Neural progenitor cell (in vitro differentiated cells): ENCODE measurements around the gene FRMPD1.

ENCODE experiments used
- CTCF ChIP-seq: fragments of 200-600 bp; sonication (generic); IDR thresholded peaks from 2 replicates; pipeline ENCODE4 v1.5.1; 2017; ENCODE audit warnings: antibody characterized with exemption, mild to moderate bottlenecking
- EZH2phosphoT487 ChIP-seq: fragments of 200-600 bp; sonication (generic); IDR thresholded peaks from 2 replicates; pipeline ENCODE4 v1.6.1; 2017; ENCODE audit warnings: antibody characterized with exemption

- TF ChIP-seq EZH2phosphoT487 = no peak
- no peak for TF ChIP-seq CTCF
These were observed 141.4 kb downstream of the FRMPD1 start for GRCh38 chr9:37792122-37792521.
